Measurements from ENCODE around the gene VPS33B.

The VPS33B gene

GRCh38 chr15:90972133-90972532, 50.3 kb downstream of the VPS33B start:
- DNase-seq (ENCODE audit: low spot score) = no peak
- in situ Hi-C loops (cut with MboI; ENCODE audit: low pct_unique_long_range_greater_than_20kb, low sequenced_read_pairs, unreplicated experiment) = no loop called here
- TF ChIP-seq CTCF (IDR thresholded peaks at IDR 0.05; ENCODE audit: extremely low read depth, insufficient read depth, missing control alignments) = no peak

- TF ChIP-seq CTCF (IDR thresholded peaks at IDR 0.05; ENCODE audit: extremely low read depth, insufficient read depth, missing control alignments) = no peak
- in situ Hi-C loops (cut with MboI; ENCODE audit: low pct_unique_long_range_greater_than_20kb, low sequenced_read_pairs, unreplicated experiment) = no loop called here
- no peak for DNase-seq (ENCODE audit: low spot score)
Observed at GRCh38 chr15:90970274-90970673, 52.1 kb downstream of the VPS33B start.

GRCh38 chr15:90968434-90968833, 54.0 kb downstream of the VPS33B start:
- in situ Hi-C loops (cut with MboI; ENCODE audit: low pct_unique_long_range_greater_than_20kb, low sequenced_read_pairs, unreplicated experiment) = no loop called here
- TF ChIP-seq CTCF (IDR thresholded peaks at IDR 0.05; ENCODE audit: extremely low read depth, insufficient read depth, missing control alignments) = no peak

GRCh38 chr15:90967206-90967605, 55.2 kb downstream of the VPS33B start:
- DNase-seq (ENCODE audit: low spot score) = no peak
- no peak for TF ChIP-seq CTCF (IDR thresholded peaks at IDR 0.05; ENCODE audit: extremely low read depth, insufficient read depth, missing control alignments)
- in situ Hi-C loops (cut with MboI; ENCODE audit: low pct_unique_long_range_greater_than_20kb, low sequenced_read_pairs, unreplicated experiment) = no loop called here

More at GRCh38 chr15:90968434-90968833, 54.0 kb downstream of the VPS33B start:
- DNase-seq (ENCODE audit: low spot score) = no peak

GRCh38 chr15:90966262-90966661, 56.1 kb downstream of the VPS33B start:
- no peak for TF ChIP-seq CTCF (IDR thresholded peaks at IDR 0.05; ENCODE audit: extremely low read depth, insufficient read depth, missing control alignments)
- in situ Hi-C loops (cut with MboI; ENCODE audit: low pct_unique_long_range_greater_than_20kb, low sequenced_read_pairs, unreplicated experiment) = no loop called here
- DNase-seq (ENCODE audit: low spot score) = no peak

GRCh38 chr15:90962021-90962420, 60.4 kb downstream of the VPS33B start:
- TF ChIP-seq CTCF (IDR thresholded peaks at IDR 0.05; ENCODE audit: extremely low read depth, insufficient read depth, missing control alignments) = no peak
- no peak for DNase-seq (ENCODE audit: low spot score)

More at GRCh38 chr15:90962021-90962420, 60.4 kb downstream of the VPS33B start:
- in situ Hi-C loops (cut with MboI; ENCODE audit: low pct_unique_long_range_greater_than_20kb, low sequenced_read_pairs, unreplicated experiment) = no loop called here

Data from GM13977 (cell line).